Uterus (tissue), 4 donors: ENCODE results near the gene MED17. TPM values are rescaled to one million over a fixed set of nuclear protein-coding genes. Genes with fewer than 3 reads are reported as not detected.
A peak's percentile ranks its signal among the peaks of the same experiment; 100 is the strongest.

Source experiments
- DNase-seq, 2 donors: peaks; one replicate each; pipeline ENCODE4 v3.0.0-alpha.2; 2019 to 2020
- H3K27ac ChIP-seq, 2 donors: fragments of 200-600 bp; sonication (generic); 1 replicate in 1 of 2; 2 replicates in 1 of 2; pipeline ENCODE4 v1.5.1; 2016 to 2018
- H3K27me3 ChIP-seq, 2 donors: fragments of 200-600 bp; sonication (generic); one replicate each; pipeline ENCODE4 v1.5.1; 2018 to 2019; ENCODE audit warnings: control low read depth in 1 of 2
- H3K36me3 ChIP-seq, 2 donors: fragments of 200-600 bp; sonication (generic); one replicate each; pipeline ENCODE4 v1.5.1; 2019; ENCODE audit warnings: control low read depth in 1 of 2
- H3K4me1 ChIP-seq, 2 donors: fragments of 200-600 bp; sonication (generic); one replicate each; pipeline ENCODE4 v1.5.1; 2018 to 2019; ENCODE audit warnings: control low read depth in 1 of 2
- H3K4me3 ChIP-seq, 2 donors: fragments of 200-600 bp; sonication (generic); 1 replicate in 1 of 2; 2 replicates in 1 of 2; pipeline ENCODE4 v1.5.1; 2018 to 2019; ENCODE audit warnings: mild to moderate bottlenecking in 1 of 2
- H3K9me3 ChIP-seq, 2 donors: fragments of 200-600 bp; sonication (generic); one replicate each; pipeline ENCODE4 v1.5.1; 2019; ENCODE audit warnings: control low read depth in 1 of 2
- CTCF ChIP-seq, 4 experiments: fragments of 200-600 bp in 2 of 4; fragments of 450-650 bp in 2 of 4; sonication (generic) in 2 of 4; IDR thresholded peaks; one replicate each; pipeline ENCODE4 v1.5.1; 2016 to 2019; ENCODE audit warnings: antibody characterized with exemption in 4 of 4, mild to moderate bottlenecking in 2 of 4, moderate library complexity in 1 of 4
- POLR2A ChIP-seq, 2 donors: fragments of 450-650 bp; IDR thresholded peaks; one replicate each; pipeline ENCODE4 v1.6.1; 2016; ENCODE audit warnings: antibody characterized with exemption in 2 of 2, mild to moderate bottlenecking in 1 of 2, moderate library complexity in 1 of 2
- intact Hi-C: fragments of 100-400 bp; cut with DNase I; formaldehyde crosslinking; loops from one replicate; pipeline ENCODE4 v1.15.1; 2023; ENCODE audit warnings: low total_unique reads
- total RNA-seq, 4 donors: library from RNA; depleted of rRNA in 3 of 4; stranded (reverse); fragments of >200 nt in 3 of 4; gene quantifications; one replicate each; pipeline versions ENCODE4 v1.1.0 to v1.2.4, GENCODE V29; 2014 to 2023
- donor health status: DM: yes; HTN: yes; CAD: no.

MED17 gene
- total RNA-seq, 4 donors from 2014 or later = 35.1 to 64.8 (median 56.4) TPM

DNA sequence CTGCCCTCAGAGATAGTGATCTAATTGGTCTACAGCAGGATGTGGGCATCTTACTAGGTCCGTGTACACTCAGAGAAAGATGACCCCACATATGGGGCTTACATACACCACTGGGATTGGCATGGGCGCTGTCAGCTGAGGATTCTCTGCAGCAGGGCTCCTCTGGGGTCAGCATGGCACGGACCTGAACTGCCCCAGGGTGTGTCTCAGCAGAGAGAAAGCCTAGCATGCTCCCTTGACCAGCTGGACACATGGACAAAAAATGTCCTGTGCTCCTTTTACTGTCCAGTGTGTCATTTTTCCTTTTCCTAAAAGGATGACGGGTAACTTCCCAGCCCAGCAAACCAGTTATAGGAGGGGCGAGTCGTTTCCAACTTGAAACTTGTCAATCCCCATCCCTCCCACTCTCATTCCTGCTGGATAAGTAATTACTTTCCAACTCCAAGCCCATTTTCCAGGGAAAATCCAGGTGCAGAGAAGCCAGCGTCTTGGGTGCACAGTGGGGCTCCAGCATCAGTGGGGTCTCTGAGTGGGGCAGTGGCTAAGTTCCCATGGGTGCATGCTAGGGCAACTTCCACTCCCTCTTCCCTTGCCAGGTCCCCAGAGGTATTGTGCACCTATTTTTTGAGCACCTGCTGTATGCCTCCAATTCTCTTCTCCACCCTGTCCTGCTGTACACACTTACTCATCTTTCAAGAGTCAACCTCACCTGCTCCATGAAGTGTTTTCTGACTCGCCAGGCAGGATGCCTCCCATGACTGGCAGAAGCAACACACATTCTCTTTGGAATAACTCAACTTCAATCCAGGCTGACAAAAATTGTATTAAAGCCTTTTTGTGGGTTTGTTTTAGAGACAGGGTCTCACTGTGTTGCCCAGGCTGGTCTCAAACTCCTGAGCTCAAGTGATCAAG lies 61.4 kb downstream of the MED17 start:
- H3K27ac ChIP-seq = no peak overlapping the region
- no peaks in the 10 kb centered on the region for H3K27me3 ChIP-seq
- H3K4me1 ChIP-seq = no peaks in the 10 kb centered on the region
- H3K9me3 ChIP-seq = no peaks in the 10 kb centered on the region
- H3K4me3 ChIP-seq = no peak overlapping the region
- TF ChIP-seq POLR2A (IDR thresholded peaks at IDR 0.05) (no peak), CTCF (IDR thresholded peaks at IDR 0.05) (no peak)
- no peak for DNase-seq
- intact Hi-C loops = no loop called here
- H3K36me3 ChIP-seq = no peaks in the 10 kb centered on the region

- no peak overlapping the region for H3K27ac ChIP-seq
- H3K4me1 ChIP-seq = no peaks in the 10 kb centered on the region
- TF ChIP-seq CTCF (IDR thresholded peaks at IDR 0.05) (no peak), POLR2A (IDR thresholded peaks at IDR 0.05) (no peak)
- H3K9me3 ChIP-seq = no peaks in the 10 kb centered on the region
- H3K36me3 ChIP-seq = no peaks in the 10 kb centered on the region
- no peaks in the 10 kb centered on the region for H3K27me3 ChIP-seq
- intact Hi-C loops = no loop called here
- no peak overlapping the region for H3K4me3 ChIP-seq
- DNase-seq = no peak
Measured at GRCh38 chr11:93846411-93846810, 62.3 kb downstream of the MED17 start.

GRCh38 chr11:93849201-93849600 lies 65.1 kb downstream of the MED17 start:
- Histone ChIP-seq H3K9me3 (no peaks in the 10 kb centered on the region), H3K27me3 (no peaks in the 10 kb centered on the region), H3K27ac (no peak overlapping the region), H3K4me3 (no peak overlapping the region), H3K4me1 (no peaks in the 10 kb centered on the region), H3K36me3 (no peaks in the 10 kb centered on the region)
- DNase-seq = no peak
- intact Hi-C loops = no loop called here
- no peak for TF ChIP-seq CTCF (IDR thresholded peaks at IDR 0.05)
- no peak for TF ChIP-seq POLR2A (IDR thresholded peaks at IDR 0.05)

DNA sequence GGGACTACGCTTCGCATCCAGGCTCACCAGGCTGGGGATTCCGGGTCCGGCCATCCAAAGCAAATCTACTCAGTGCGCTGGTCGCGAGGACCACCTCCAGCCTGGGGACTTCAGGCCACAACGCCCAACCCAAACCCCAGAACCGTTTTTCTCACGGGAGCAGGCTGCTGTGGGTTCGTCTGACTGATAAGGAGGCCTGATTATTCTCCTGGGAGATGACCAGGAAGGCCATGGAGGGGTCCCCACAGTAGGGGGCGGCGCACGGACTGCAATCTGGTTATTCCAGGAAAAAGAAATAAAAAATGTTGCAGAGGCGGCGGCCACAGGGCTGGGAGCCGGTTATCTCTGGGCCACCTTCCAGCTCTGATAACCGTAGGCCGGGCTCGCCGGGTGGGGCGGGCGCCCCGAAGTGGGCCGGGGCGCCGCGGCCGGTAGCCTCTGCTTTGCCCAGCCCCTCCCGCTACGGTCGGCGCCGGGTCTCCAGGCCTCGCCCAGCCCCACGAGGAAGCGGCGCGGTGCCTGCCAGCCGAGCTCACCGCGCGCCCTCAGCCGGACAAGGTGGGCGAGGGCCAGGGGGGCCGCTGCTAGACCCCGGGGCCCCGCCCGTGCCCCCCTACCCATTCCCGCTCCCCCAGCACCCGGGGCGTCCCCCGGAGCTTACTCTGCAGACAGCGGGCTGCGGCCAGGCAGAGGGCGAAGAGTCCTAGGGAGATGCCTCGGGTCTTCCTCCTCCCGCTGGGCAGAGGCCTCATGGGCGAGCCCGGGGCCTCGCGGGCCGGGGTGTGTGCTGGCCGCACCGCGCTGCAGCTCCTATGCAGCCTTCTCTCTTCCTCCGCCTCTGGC lies 65.9 kb downstream of the MED17 start:
- peak in 1 of 2 donors; percentile 30 for DNase-seq
- Histone ChIP-seq H3K27me3 (no peaks in the 10 kb centered on the region), H3K27ac (peak overlapping the region in 1 of 2 donors; percentile 47), H3K9me3 (no peaks in the 10 kb centered on the region), H3K4me3 (peak overlapping the region; percentile 30 to 40), H3K4me1 (no peaks in the 10 kb centered on the region), H3K36me3 (no peaks in the 10 kb centered on the region)
- intact Hi-C loops = no loop called here
- no peak for TF ChIP-seq CTCF (IDR thresholded peaks at IDR 0.05)
- no peak for TF ChIP-seq POLR2A (IDR thresholded peaks at IDR 0.05)

DNA sequence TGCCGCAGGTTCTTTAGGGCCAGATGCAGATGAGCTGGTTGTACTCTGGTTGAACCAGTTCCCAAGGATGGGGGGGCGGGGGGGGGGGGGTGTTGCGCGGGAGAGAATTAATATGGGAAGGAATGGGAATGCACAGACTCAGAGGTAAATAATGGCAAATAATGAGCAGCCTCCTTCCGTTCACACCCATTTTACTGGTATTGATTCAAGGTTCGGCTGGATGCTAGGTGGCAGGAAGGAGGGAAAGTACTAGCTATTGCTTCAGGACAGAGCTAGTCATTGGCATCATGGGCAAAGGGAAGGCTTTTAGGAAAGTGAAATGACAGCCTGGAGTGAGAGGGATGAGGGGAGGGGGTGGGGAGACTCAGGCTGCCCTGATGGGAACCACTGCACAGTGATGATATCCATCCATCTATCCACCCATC lies 66.5 kb downstream of the MED17 start, which contains the start of gene VSTM5:
Gene VSTM5 (minus strand): TSS at position 25 of the 425 bp plus-strand sequence. CDS start 116 bp downstream, outside the sequence.
- TF ChIP-seq POLR2A (IDR thresholded peaks at IDR 0.05) (no peak), CTCF (IDR thresholded peaks at IDR 0.05) (no peak)
- H3K27me3 ChIP-seq = no peaks in the 10 kb centered on the region
- peak within 1 kb of the TSS; percentile 30 to 40 for H3K4me3 ChIP-seq
- peak within 1 kb of the TSS in 1 of 2 donors; percentile 47 for H3K27ac ChIP-seq
- no peaks in the 10 kb centered on the region for H3K36me3 ChIP-seq
- no peaks in the 10 kb centered on the region for H3K9me3 ChIP-seq
- DNase-seq = no peak
- intact Hi-C loops = no loop called here
- H3K4me1 ChIP-seq = no peaks in the 10 kb centered on the region
